Panc1 (cell line): ENCODE data around the gene GRID1. TPM values are rescaled to one million over a fixed set of nuclear protein-coding genes. Genes with fewer than 3 reads are reported as not detected.

Experiments
- ATAC-seq: fragments of 200-7000 bp; cut with Tn5 transposase; 2 replicates; pipeline ENCODE4 v1.9.1; 2020; ENCODE audit warnings: mild to moderate bottlenecking, moderate library complexity
- BruUV-seq: library from RNA; stranded (reverse); fragments of 400-500 nt; replicated peaks from 2 replicates; lab custom pipeline; 2021; lab: Mats Ljungman, UMichigan
- CTCF ChIA-PET: fragments of 300-600 bp; sonication (Branson Sonifier 250); formaldehyde crosslinking; loops from one replicate; lab custom pipeline; 2022; ENCODE audit warnings: antibody characterized with exemption; lab: Charles Lee
- POLR2A ChIA-PET: fragments of 300-600 bp; sonication (Branson Sonifier 250); formaldehyde crosslinking; loops from one replicate; lab custom pipeline; 2022; ENCODE audit warnings: antibody characterized with exemption; lab: Charles Lee
- DNase-seq: peaks from one replicate; pipeline ENCODE4 v3.0.0-alpha.2; 2010; ENCODE audit warnings: low read depth, low spot score
- H3K27ac ChIP-seq: 2 replicates; pipeline ENCODE4 v1.5.1; 2011; ENCODE audit warnings: mild to moderate bottlenecking, low read length, inconsistent platforms
- H3K27me3 ChIP-seq: fragments of 200-500 bp; sonication (Bioruptor generic); 2 replicates; pipeline ENCODE4 v1.6.0; 2014; ENCODE audit warnings: low read length, inconsistent platforms; ENCODE audit not compliant: control insufficient read depth, insufficient read depth
- H3K36me3 ChIP-seq: fragments of 200-500 bp; sonication (Bioruptor generic); 2 replicates; pipeline ENCODE4 v1.5.1; 2014; ENCODE audit warnings: inconsistent platforms, mild to moderate bottlenecking, low read length, moderate library complexity; ENCODE audit not compliant: control insufficient read depth, insufficient read depth
- H3K4me1 ChIP-seq: 2 replicates; pipeline ENCODE4 v1.5.1; 2011; ENCODE audit warnings: inconsistent platforms, mild to moderate bottlenecking, low read length, moderate library complexity; ENCODE audit not compliant: control insufficient read depth, insufficient read depth
- H3K4me3 ChIP-seq, 2 experiments: 2 replicates each; pipeline ENCODE4 v1.5.1; 2011 to 2012; ENCODE audit warnings: low read depth in 2 of 2, low read length in 2 of 2, mild to moderate bottlenecking in 2 of 2, inconsistent platforms in 1 of 2, moderate library complexity in 1 of 2
- H3K9me3 ChIP-seq: fragments of 200-500 bp; sonication (Bioruptor generic); 2 replicates; pipeline ENCODE4 v1.5.1; 2014; ENCODE audit warnings: low read depth, mild to moderate bottlenecking, inconsistent platforms, low read length, moderate library complexity; ENCODE audit not compliant: control insufficient read depth, insufficient read depth
- POLR2AphosphoS5 ChIP-seq: IDR thresholded peaks from 2 replicates; pipeline ENCODE4 v1.6.1; 2012; ENCODE audit warnings: mild to moderate bottlenecking, low read depth, low read length, moderate library complexity
- SIN3A ChIP-seq: IDR thresholded peaks from 2 replicates; pipeline ENCODE4 v1.6.1; 2012; ENCODE audit warnings: low read depth, mild to moderate bottlenecking, low read length, moderate library complexity, borderline replicate concordance; ENCODE audit not compliant: insufficient read depth
- TCF7L2 ChIP-seq: IDR thresholded peaks from 2 replicates; pipeline ENCODE4 v1.6.1; 2011; ENCODE audit warnings: mild to moderate bottlenecking, low read depth, low read length, inconsistent platforms
- in situ Hi-C: cut with HindIII; loops from 2 replicates; pipeline ENCODE4 v1.10.0; 2016; ENCODE audit warnings: low sequenced_read_pairs, low pct_unique_long_range_greater_than_20kb
- intact Hi-C: fragments of 100-400 bp; cut with micrococcal nuclease; formaldehyde crosslinking; loops from one replicate; pipeline ENCODE4 v1.10.0; 2022; ENCODE audit not compliant: unreplicated experiment
- total RNA-seq: library from RNA; stranded (reverse); gene quantifications from one replicate; pipeline ENCODE4 v1.2.1, GENCODE V29; 2021; ENCODE audit not compliant: unreplicated experiment
- TF ChIP-seq, protein P1 (sequence below): fragments of 450-650 bp; IDR thresholded peaks from 2 replicates; pipeline ENCODE4 v1.5.1; 2017; ENCODE audit warnings: mild to moderate bottlenecking
- TF ChIP-seq, protein P2 (sequence below), 2 experiments: IDR thresholded peaks; 2 replicates each; pipeline ENCODE4 v1.6.1; 2011 to 2012; ENCODE audit warnings: low read depth in 2 of 2, control low read depth in 1 of 2, low read length in 1 of 2, mild to moderate bottlenecking in 1 of 2, moderate library complexity in 1 of 2; ENCODE audit not compliant: insufficient read depth in 1 of 2

GRID1 gene
- total RNA-seq, 1 experiment from 2014 or later: 2.3 TPM

DNA sequence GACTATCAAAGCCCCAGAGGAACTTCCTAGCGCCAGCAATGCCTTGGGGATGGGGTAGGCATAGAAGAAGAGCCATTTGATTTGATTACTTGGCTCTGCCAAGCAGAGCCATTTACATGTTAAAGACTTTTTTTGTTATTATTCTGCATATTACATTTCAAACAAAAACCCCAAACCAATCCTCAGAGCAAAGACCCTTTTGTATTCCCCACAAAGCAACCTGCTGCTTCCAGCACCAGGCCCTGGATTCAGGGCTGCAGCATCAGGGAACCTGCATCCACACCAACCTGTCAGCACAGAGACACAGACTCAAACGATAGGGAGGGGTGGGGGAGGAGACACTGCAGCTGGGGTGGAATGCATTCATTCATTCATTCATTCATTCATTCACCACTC is 73.2 kb downstream of the GRID1 start:
- H3K9me3 ChIP-seq: no peaks in the 10 kb centered on the region
- no peak for ATAC-seq
- DNase-seq: no peak
- in situ Hi-C loops: no loop called here
- H3K27me3 ChIP-seq: peaks cover 6% of the 10 kb centered on the region; the same call in 1 of the 2 replicates
- TF ChIP-seq TCF7L2: no peak
- TF ChIP-seq, protein P1, sequence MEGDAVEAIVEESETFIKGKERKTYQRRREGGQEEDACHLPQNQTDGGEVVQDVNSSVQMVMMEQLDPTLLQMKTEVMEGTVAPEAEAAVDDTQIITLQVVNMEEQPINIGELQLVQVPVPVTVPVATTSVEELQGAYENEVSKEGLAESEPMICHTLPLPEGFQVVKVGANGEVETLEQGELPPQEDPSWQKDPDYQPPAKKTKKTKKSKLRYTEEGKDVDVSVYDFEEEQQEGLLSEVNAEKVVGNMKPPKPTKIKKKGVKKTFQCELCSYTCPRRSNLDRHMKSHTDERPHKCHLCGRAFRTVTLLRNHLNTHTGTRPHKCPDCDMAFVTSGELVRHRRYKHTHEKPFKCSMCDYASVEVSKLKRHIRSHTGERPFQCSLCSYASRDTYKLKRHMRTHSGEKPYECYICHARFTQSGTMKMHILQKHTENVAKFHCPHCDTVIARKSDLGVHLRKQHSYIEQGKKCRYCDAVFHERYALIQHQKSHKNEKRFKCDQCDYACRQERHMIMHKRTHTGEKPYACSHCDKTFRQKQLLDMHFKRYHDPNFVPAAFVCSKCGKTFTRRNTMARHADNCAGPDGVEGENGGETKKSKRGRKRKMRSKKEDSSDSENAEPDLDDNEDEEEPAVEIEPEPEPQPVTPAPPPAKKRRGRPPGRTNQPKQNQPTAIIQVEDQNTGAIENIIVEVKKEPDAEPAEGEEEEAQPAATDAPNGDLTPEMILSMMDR: no peak
- no peak for TF ChIP-seq POLR2AphosphoS5
- TF ChIP-seq, protein P2, sequence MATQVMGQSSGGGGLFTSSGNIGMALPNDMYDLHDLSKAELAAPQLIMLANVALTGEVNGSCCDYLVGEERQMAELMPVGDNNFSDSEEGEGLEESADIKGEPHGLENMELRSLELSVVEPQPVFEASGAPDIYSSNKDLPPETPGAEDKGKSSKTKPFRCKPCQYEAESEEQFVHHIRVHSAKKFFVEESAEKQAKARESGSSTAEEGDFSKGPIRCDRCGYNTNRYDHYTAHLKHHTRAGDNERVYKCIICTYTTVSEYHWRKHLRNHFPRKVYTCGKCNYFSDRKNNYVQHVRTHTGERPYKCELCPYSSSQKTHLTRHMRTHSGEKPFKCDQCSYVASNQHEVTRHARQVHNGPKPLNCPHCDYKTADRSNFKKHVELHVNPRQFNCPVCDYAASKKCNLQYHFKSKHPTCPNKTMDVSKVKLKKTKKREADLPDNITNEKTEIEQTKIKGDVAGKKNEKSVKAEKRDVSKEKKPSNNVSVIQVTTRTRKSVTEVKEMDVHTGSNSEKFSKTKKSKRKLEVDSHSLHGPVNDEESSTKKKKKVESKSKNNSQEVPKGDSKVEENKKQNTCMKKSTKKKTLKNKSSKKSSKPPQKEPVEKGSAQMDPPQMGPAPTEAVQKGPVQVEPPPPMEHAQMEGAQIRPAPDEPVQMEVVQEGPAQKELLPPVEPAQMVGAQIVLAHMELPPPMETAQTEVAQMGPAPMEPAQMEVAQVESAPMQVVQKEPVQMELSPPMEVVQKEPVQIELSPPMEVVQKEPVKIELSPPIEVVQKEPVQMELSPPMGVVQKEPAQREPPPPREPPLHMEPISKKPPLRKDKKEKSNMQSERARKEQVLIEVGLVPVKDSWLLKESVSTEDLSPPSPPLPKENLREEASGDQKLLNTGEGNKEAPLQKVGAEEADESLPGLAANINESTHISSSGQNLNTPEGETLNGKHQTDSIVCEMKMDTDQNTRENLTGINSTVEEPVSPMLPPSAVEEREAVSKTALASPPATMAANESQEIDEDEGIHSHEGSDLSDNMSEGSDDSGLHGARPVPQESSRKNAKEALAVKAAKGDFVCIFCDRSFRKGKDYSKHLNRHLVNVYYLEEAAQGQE (IDR thresholded peaks at IDR 0.05; ENCODE audit: insufficient read depth in 1 of 2, low read depth in 2 of 2, low read length in 1 of 2): no peak
- TF ChIP-seq SIN3A: no peak
- CTCF ChIA-PET: no interaction called here
- POLR2A ChIA-PET: no interaction called here
- no peaks in the 10 kb centered on the region for H3K4me1 ChIP-seq
- H3K36me3 ChIP-seq: no peaks in the 10 kb centered on the region
- intact Hi-C loops: no loop called here
- H3K27ac ChIP-seq: no peak overlapping the region
- H3K4me3 ChIP-seq: no peak overlapping the region
- no TSS peak for BruUV-seq

DNA sequence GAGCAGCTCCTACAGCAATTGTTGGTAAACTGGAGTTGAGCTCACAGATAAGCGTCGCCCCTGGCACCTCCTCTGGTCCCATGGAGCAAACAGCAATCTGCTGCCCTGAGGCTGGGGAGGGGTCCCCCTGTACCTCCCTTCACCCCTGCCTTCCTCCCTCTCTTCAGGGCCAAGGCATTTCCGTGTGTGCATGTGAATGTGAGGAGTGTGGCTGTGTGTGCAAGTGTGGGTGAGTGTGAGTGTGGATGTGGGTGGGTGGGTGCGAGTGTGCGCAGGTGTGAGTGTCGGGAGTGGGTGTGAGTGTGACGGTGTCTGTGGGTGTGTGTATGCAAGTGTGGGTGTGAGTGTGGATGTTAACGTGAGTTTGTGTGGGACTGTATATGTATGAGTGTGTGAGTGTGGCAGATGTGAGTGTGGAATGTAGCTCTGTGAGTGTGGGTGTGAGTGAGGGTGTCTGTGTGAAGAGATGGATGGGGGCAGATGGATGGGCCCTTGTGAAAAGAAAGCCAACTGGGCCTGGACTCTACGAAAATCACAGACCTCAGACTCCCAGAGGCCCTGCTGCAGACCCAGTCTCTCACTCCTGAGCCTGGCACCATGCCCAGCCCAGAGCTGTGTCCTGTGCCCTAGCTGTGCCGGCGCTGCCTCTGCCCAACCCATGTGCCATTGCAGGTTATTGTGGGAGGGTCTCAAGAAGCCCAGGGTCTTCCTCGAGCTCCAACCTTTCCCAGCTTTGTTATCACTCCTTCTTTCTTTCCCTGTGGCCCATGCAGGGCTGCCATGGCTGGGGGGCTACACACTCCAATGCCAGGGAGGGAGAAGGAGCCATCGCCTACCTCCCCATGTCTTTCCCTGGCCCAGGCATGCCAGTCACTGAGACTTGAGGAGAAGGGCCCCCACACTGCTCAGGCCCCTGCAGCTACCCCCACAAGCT is 73.9 kb downstream of the GRID1 start:
- Histone ChIP-seq H3K4me1 (no peaks in the 10 kb centered on the region), H3K9me3 (no peaks in the 10 kb centered on the region), H3K27me3 (peaks cover 6% of the 10 kb centered on the region; the same call in 1 of the 2 replicates), H3K27ac (no peak overlapping the region), H3K36me3 (no peaks in the 10 kb centered on the region), H3K4me3 (no peak overlapping the region)
- no TSS peak for BruUV-seq
- in situ Hi-C loops (no loop called here), intact Hi-C loops (no loop called here)
- no peak for DNase-seq
- ChIA-PET CTCF (no interaction called here), POLR2A (no interaction called here)
- no peak for ATAC-seq
- no peak for TF ChIP-seq TCF7L2
